Measurements from ENCODE around the gene SOX13. TPM values are rescaled to one million over a fixed set of nuclear protein-coding genes. Genes with fewer than 3 reads are reported as not detected.

SOX13 gene
- total and polyA plus RNA-seq, 12 donors, result 7.3 to 18.6 (median 12.1) TPM

DNA sequence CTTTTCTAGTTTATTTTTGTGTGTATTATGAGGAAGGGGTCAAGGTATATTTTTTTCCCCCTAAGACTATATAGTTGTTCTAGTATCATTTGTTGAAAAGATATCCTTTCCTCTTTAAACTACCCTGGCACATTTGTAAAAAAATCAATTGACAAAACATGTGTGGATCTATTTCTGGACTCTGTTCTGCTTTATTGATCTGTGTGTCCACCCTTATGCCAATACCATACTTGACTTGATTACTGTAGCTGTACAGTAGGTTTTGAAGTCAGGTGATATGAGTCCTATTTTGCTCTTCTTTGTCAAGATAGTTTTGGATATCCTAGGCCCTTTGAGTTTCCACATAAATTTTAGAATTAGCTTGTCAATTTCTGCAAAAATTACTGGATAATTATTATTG is 21.2 kb upstream of the SOX13 start:
- Histone ChIP-seq H3K4me3 (no peak overlapping the region), H3K27ac (no peak overlapping the region), H3K4me1 (no peaks in the 10 kb centered on the region), H3K36me3 (no peaks in the 10 kb centered on the region), H3K9me3 (no peaks in the 10 kb centered on the region), H3K27me3 (no peaks in the 10 kb centered on the region)
- TF ChIP-seq, protein P1, sequence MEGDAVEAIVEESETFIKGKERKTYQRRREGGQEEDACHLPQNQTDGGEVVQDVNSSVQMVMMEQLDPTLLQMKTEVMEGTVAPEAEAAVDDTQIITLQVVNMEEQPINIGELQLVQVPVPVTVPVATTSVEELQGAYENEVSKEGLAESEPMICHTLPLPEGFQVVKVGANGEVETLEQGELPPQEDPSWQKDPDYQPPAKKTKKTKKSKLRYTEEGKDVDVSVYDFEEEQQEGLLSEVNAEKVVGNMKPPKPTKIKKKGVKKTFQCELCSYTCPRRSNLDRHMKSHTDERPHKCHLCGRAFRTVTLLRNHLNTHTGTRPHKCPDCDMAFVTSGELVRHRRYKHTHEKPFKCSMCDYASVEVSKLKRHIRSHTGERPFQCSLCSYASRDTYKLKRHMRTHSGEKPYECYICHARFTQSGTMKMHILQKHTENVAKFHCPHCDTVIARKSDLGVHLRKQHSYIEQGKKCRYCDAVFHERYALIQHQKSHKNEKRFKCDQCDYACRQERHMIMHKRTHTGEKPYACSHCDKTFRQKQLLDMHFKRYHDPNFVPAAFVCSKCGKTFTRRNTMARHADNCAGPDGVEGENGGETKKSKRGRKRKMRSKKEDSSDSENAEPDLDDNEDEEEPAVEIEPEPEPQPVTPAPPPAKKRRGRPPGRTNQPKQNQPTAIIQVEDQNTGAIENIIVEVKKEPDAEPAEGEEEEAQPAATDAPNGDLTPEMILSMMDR (IDR thresholded peaks at IDR 0.05), result no peak
- intact Hi-C loops (cut with DNase I), result no loop called here
- DNase-seq (no peak), ATAC-seq (no peak)

DNA sequence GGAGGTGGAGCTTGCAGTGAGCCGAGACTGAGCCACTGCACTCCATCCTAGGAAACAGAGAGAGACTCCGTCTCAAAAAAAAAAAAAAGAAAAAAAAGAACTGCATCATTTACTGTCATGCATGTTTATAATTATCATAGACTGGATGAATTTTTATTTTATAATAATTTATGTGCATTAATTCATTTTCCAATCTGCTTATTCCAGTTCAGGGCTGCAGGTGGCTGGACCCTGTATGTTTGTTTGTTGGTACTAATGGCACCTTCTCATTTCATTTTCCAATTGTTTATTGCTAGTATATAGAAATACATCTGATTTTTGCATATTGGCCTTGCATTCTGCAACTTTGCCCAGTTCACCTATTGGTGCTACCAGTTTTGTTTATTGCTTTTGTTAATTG is 19.0 kb upstream of the SOX13 start:
- 82 to 94% methylated on average over 2 of the region's 2 CpGs for WGBS, 2 donors
- no peaks in the 10 kb centered on the region for H3K36me3 ChIP-seq
- no peak for ATAC-seq
- intact Hi-C loops (cut with DNase I), result no loop called here
- H3K27me3 ChIP-seq, result no peaks in the 10 kb centered on the region
- TF ChIP-seq, protein P1 (IDR thresholded peaks at IDR 0.05), result no peak
- H3K27ac ChIP-seq, result no peak overlapping the region
- no peaks in the 10 kb centered on the region for H3K4me1 ChIP-seq
- DNase-seq, result no peak
- no peak overlapping the region for H3K4me3 ChIP-seq
- no peaks in the 10 kb centered on the region for H3K9me3 ChIP-seq

DNA sequence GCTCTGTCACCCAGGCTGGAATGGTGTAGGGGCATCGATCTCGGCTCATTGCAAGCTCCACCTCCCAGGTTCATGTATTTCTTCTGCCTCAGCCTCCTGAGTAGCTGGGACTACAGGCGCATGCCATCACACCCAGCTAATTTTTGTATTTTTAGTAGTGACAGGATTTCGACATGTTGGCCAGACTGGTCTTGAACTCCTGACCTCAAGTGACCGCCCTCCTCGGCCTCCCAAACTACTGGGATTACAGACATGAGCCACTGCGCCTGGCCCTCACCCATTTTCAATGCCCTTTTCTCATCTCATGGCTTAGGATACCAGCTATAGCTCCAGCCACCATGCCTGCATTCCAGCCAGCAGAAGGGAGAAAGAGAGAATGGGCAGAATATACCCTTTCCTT is 12.9 kb upstream of the SOX13 start:
- TF ChIP-seq, protein P1 (IDR thresholded peaks at IDR 0.05), result no peak
- Histone ChIP-seq H3K27me3 (no peaks in the 10 kb centered on the region), H3K9me3 (no peaks in the 10 kb centered on the region), H3K27ac (no peak overlapping the region), H3K36me3 (no peaks in the 10 kb centered on the region), H3K4me1 (peaks cover 0 to 7% (median 4%) of the 10 kb centered on the region in 9 donors), H3K4me3 (no peak overlapping the region)
- DNase-seq, result no peak
- ATAC-seq, result no peak
- intact Hi-C loops (cut with DNase I), result no loop called here
- 90 to 91% methylated on average over 7 of the region's 7 CpGs for WGBS, 2 donors

DNA sequence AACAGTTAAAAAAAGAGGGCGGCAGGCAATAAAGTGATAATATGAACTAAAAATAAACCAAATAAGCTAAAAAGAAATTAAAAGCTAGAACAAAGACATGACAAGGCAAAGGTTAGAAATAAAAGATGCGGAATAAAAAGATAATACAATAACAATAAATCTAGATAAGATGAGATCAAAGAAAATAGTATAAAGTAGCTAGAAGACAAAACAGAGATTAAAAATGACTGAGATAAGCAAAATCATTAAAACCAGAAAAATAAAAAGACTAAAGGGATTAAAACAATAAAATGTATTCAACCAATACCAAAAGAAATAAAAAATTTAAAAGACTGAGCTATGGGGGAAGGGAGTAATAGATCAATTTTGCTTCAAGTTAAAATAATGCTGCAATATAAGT is 10.8 kb upstream of the SOX13 start:
- H3K27me3 ChIP-seq, result no peaks in the 10 kb centered on the region
- intact Hi-C loops (cut with DNase I), result loop anchor here in 1 of 10 donors (2.0 kb wide), 1 partner anchor 17 kb away; no protein-coding TSS in a partner anchor
- 93 to 98% methylated on average over 2 of the region's 2 CpGs for WGBS, 2 donors
- ATAC-seq (no peak), DNase-seq (no peak)
- no peak overlapping the region for H3K27ac ChIP-seq
- peaks cover 0 to 20% (median 14%) of the 10 kb centered on the region in 9 donors for H3K4me1 ChIP-seq
- no peaks in the 10 kb centered on the region for H3K9me3 ChIP-seq
- no peaks in the 10 kb centered on the region for H3K36me3 ChIP-seq
- no peak overlapping the region for H3K4me3 ChIP-seq
- TF ChIP-seq, protein P1 (IDR thresholded peaks at IDR 0.05), result no peak
